Superior temporal gyrus (tissue), 1 donor: Measurements from ENCODE around the gene DNAH8.
"Not testable (repeated sequence)": the region's sequence is repeated elsewhere in the genome, so short reads cannot be mapped to it uniquely, and the experiment has no call there.

ENCODE experiments used
- DNase-seq: peaks from one replicate; pipeline ENCODE4 v3.0.0-alpha.2; 2016; ENCODE audit errors: extremely low spot score

Gene DNAH8

GRCh38 chr6:38697846-38698245, 17.3 kb upstream of the DNAH8 start:
- DNase-seq, result no peak

GRCh38 chr6:38699702-38700101, 15.4 kb upstream of the DNAH8 start:
- not testable (repeated sequence) for DNase-seq

GRCh38 chr6:38701551-38701950, 13.6 kb upstream of the DNAH8 start:
- no peak for DNase-seq

GRCh38 chr6:38702558-38703397, 12.3 kb upstream of the DNAH8 start, which contains the start of gene GLO1:
Gene GLO1, minus strand, starts transcription at chr6:38703145. Its CDS starts 91 bp downstream, at chr6:38703054.
- DNase-seq, result peak; percentile 100

GRCh38 chr6:38703949-38704590, 11.0 kb upstream of the DNAH8 start:
- no peak for DNase-seq

GRCh38 chr6:38705924-38706323, 9.2 kb upstream of the DNAH8 start:
- no peak for DNase-seq

GRCh38 chr6:38708496-38708895, 6.6 kb upstream of the DNAH8 start:
- no peak for DNase-seq

- no peak for DNase-seq
These were observed 1.3 kb upstream of the DNAH8 start for GRCh38 chr6:38713812-38714211.

GRCh38 chr6:38714239-38715015, 684 bp upstream of the DNAH8 start:
- no peak for DNase-seq

GRCh38 chr6:38716825-38717224, 1.7 kb downstream of the DNAH8 start:
- no peak for DNase-seq

- no peak for DNase-seq
These were observed 4.2 kb downstream of the DNAH8 start for GRCh38 chr6:38719358-38719757.

GRCh38 chr6:38720295-38720694, 5.2 kb downstream of the DNAH8 start:
- DNase-seq, result no peak

GRCh38 chr6:38722038-38722437, 6.9 kb downstream of the DNAH8 start:
- DNase-seq, result no peak

- DNase-seq, result no peak
These were observed 7.7 kb downstream of the DNAH8 start for GRCh38 chr6:38722727-38723334.

- DNase-seq, result no peak
These were observed 8.7 kb downstream of the DNAH8 start for GRCh38 chr6:38723783-38724182.

- no peak for DNase-seq
These were observed 9.2 kb downstream of the DNAH8 start for GRCh38 chr6:38724343-38724742.

GRCh38 chr6:38725414-38726183, 10.5 kb downstream of the DNAH8 start:
- no peak for DNase-seq

- DNase-seq, result no peak
These were observed 13.1 kb downstream of the DNAH8 start for GRCh38 chr6:38728203-38728602.

GRCh38 chr6:38730140-38730862, 15.2 kb downstream of the DNAH8 start:
- peak; percentile 27 for DNase-seq

- no peak for DNase-seq
These were observed 21.8 kb downstream of the DNAH8 start for GRCh38 chr6:38736951-38737350.
